IPS-NIHi7 (cell line): Measurements from ENCODE around the gene MDH1B.
A peak's percentile ranks its signal among the peaks of the same experiment; 100 is the strongest.

Source experiments
- DNase-seq: peaks from one replicate; pipeline ENCODE4 v3.0.0; 2012; ENCODE audit warnings: mixed read lengths; ENCODE audit errors: extremely low spot score

Gene MDH1B

GRCh38 chr2:206693399-206694137 is 71.6 kb downstream of the MDH1B start:
- peak; percentile 77 for DNase-seq

- no peak for DNase-seq
Measured at GRCh38 chr2:206692971-206693370, 72.2 kb downstream of the MDH1B start.

GRCh38 chr2:206688990-206689389 is 76.1 kb downstream of the MDH1B start:
- DNase-seq = no peak

- DNase-seq = no peak
Measured at GRCh38 chr2:206688453-206688852, 76.7 kb downstream of the MDH1B start.
